GM06990 (cell line): Measurements from ENCODE around the gene KLHL22.

Source experiments
- DNase-seq: peaks from one replicate; pipeline ENCODE4 v3.0.0-alpha.2; 2011; ENCODE audit not compliant: insufficient read length; ENCODE audit errors: extremely low read depth
- H3K27me3 ChIP-seq: replicated peaks from 2 replicates; pipeline ENCODE4 v1.6.0; 2011; ENCODE audit warnings: low read length; ENCODE audit not compliant: control insufficient read depth, insufficient read depth
- H3K36me3 ChIP-seq: 2 replicates; pipeline ENCODE4 v1.5.1; 2011; ENCODE audit warnings: low read length; ENCODE audit not compliant: control insufficient read depth, insufficient read depth
- H3K4me3 ChIP-seq: replicated peaks from 2 replicates; pipeline ENCODE4 v1.5.1; 2011; ENCODE audit warnings: low read depth, mild to moderate bottlenecking, control low read depth, low read length
- TF ChIP-seq, protein P1 (sequence below): IDR thresholded peaks from 2 replicates; pipeline ENCODE4 v1.5.1; 2011; ENCODE audit warnings: low read length, control low read depth, mild to moderate bottlenecking, inconsistent platforms; ENCODE audit not compliant: insufficient read depth, poor library complexity, severe bottlenecking

KLHL22 gene

DNA sequence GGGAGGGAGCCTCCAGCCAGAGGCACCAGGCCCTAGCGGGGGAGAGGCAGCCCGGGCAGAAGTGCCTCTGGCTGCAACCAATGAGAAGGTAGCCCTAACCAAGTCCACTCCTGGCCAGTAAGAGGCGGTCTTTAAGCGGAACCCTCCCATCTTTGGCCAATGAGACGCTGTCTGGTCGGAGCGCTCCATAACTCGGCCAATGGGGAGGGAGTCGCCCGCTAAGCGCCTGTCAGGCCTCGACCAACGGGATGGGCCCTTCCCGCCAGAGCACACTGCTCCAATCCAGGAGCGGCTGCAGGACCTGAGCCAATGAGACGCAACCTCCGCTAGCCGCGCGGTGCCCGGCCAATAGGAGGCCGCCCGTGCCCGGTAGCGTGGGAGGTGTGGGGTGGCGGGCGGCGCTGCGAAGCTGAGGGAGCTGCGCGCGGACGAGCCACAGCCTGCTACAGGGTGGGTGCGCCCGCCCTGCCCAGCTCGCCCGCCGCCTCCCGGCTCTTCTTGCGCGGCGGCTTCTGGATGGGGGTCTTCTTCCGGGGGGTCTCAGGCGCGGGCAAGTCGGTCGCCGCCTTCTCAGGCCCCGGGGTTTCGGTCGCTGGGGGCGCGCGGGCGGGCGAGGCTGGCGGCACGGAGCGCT is 70.5 kb downstream of the KLHL22 start:
- no peak for DNase-seq
- TF ChIP-seq, protein P1, sequence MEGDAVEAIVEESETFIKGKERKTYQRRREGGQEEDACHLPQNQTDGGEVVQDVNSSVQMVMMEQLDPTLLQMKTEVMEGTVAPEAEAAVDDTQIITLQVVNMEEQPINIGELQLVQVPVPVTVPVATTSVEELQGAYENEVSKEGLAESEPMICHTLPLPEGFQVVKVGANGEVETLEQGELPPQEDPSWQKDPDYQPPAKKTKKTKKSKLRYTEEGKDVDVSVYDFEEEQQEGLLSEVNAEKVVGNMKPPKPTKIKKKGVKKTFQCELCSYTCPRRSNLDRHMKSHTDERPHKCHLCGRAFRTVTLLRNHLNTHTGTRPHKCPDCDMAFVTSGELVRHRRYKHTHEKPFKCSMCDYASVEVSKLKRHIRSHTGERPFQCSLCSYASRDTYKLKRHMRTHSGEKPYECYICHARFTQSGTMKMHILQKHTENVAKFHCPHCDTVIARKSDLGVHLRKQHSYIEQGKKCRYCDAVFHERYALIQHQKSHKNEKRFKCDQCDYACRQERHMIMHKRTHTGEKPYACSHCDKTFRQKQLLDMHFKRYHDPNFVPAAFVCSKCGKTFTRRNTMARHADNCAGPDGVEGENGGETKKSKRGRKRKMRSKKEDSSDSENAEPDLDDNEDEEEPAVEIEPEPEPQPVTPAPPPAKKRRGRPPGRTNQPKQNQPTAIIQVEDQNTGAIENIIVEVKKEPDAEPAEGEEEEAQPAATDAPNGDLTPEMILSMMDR, result no peak
- Histone ChIP-seq H3K4me3 (no peak overlapping the region), H3K36me3 (no peaks in the 10 kb centered on the region), H3K27me3 (no peaks in the 10 kb centered on the region; the same call in 1 of the 2 replicates)

DNA sequence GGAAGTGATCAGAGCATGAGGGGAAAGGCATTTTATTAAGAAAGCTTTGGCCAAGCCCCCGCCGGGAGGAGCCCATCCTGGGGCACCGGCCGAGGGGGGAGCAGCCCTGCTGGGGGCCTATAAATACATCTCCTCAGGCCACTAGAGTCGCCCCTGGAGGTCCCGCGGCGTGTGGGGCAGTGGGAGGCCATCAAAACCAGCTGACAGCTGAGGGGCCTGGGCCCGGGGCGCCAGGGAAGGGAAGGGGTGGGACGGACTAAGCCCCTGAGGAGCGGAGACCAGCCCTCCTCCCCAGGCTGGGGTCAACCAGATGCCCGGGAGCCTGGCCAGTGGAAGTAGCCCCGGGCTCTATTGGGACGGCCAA is 71.0 kb downstream of the KLHL22 start:
- Histone ChIP-seq H3K27me3 (no peaks in the 10 kb centered on the region; the same call in 1 of the 2 replicates), H3K4me3 (no peak overlapping the region), H3K36me3 (no peaks in the 10 kb centered on the region)
- TF ChIP-seq, protein P1, result no peak
- no peak for DNase-seq

DNA sequence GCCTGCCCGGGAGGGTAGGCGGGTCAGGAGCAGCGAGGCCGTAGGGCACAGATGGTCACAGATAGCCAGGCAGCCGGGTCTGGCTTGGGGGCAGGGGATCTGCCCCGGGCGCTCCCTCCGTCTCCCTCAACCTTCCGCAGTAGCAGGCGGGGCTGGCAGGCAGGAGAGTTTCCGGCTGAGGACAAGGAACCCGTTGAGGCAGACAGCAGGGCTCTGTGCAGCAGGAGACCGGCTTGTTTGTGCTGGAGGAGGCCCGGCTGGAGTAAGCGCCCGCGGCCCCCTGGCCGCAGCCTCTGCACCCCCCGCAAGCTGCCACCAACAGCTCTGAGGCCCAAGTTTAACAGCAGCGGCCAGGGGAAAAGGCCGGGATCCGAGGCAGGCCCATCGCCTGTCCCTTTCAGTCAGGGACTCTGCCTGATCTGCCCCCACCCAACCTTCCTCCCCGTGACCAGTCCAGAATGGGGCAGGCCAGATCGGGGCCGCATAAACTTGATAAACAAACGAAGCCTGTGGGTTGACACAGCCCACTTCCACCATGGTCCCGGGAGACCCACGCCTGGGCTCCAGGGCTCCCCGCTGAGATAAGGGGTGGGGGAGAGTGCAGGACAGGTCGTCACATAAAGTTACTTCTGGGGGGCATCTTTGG is 71.6 kb downstream of the KLHL22 start:
- DNase-seq, result no peak
- Histone ChIP-seq H3K36me3 (no peaks in the 10 kb centered on the region), H3K4me3 (no peak overlapping the region), H3K27me3 (no peaks in the 10 kb centered on the region; the same call in 1 of the 2 replicates)
- TF ChIP-seq, protein P1, result no peak

DNA sequence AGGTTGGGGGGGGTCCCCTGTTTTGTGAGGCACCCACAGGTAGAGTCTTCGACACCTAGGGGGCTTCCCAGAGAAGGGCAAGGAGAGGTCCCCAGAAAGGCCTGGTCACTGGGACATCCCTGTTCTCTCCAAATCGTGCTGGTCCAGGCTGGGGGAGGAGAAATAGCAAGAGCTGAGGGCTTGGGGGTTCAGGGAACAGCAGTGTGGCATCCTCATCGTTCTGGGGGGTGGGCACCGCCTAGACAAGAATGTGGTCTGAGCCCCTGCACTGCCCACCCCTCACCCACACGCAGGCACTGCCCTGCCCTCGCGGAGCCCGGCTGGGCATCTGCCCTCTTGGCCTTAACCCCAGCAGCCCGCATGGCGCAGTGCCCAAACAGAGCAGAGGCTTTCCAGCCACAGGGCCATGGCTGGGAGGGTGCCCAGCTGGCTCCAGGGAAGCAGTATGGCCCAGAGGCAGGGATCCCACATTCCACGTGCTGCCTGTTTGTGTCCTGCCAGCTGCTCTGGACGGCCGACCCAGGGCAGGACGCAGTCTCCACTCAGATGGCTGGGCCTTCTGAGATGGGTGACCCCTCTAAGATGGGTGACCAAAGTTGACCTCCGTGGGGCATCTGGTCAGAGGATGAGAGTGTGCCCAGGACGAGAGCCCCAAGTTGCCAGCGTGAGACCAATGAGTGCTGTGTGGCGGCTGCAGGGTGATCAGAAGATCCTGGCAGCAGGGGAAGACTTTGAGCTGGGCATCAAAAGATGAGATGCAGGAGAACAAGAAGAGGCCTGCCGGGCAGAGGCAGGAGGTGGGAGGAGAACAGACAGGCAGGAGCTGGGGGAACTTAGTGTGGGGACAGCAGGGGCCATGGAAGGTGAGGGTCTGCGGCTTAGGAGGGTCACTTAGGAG is 72.3 kb downstream of the KLHL22 start:
- no peak for DNase-seq
- TF ChIP-seq, protein P1, result no peak
- Histone ChIP-seq H3K4me3 (no peak overlapping the region), H3K27me3 (no peaks in the 10 kb centered on the region; the same call in 1 of the 2 replicates), H3K36me3 (no peaks in the 10 kb centered on the region)

DNA sequence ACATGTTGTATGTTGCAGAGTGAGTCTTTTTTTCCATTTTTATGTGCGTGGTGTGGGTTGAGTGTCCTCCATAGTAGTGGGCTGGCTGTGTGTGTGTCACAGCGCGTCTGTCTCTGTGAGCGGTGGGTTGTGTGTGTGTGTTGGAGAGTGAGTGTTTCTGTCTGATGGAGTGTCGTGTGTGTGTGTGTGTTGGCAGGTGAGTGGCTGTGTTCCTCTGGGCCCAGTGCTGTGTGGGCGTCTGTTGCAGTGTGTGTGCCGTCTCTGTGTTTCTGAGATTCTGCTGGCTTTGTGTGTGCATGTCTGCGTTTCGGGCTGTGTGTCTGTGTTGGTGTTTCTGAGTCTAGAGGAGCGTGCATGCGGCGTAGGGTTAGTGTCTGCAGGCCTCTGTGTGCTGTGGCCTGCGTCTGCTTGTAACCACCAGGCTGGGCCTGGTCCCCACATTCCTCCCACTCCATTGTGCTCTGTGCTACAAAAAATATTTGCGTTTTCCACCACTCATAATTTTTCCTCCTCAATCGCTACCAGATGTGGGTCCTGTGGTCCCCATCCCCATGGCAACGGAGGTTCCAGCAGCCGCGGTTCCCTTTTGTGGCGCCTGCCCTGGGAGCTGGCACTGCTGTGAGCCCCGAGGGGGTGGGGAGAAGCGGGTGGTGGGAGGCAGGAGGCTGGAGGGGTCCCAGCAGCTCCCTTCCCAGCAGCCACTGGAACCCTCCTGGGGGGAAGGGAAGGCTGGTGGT is 73.2 kb downstream of the KLHL22 start:
- TF ChIP-seq, protein P1, result no peak
- Histone ChIP-seq H3K36me3 (no peaks in the 10 kb centered on the region), H3K4me3 (no peak overlapping the region), H3K27me3 (no peaks in the 10 kb centered on the region; the same call in 1 of the 2 replicates)
- no peak for DNase-seq
